ENCODE measurements around the gene RAB23.

DNA sequence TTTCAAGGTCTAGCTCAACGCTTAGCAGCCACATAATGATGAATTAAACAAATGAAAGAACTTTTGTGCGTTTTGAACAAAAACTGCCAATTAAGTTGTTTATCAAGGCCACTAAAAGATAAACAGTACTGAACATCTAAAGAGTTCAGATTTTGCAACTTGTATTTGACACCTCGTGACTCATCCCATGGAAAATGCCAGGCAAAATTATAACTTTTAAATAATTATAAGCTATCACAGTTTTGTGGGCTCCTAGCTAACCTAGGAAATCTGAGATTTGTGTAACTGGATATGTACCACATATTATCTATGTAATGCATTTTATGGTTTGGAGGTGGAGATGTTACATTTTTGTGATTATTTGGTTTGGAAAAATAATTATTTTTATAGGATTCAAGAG is 59.6 kb downstream of the RAB23 start:
- TF ChIP-seq, protein P1, sequence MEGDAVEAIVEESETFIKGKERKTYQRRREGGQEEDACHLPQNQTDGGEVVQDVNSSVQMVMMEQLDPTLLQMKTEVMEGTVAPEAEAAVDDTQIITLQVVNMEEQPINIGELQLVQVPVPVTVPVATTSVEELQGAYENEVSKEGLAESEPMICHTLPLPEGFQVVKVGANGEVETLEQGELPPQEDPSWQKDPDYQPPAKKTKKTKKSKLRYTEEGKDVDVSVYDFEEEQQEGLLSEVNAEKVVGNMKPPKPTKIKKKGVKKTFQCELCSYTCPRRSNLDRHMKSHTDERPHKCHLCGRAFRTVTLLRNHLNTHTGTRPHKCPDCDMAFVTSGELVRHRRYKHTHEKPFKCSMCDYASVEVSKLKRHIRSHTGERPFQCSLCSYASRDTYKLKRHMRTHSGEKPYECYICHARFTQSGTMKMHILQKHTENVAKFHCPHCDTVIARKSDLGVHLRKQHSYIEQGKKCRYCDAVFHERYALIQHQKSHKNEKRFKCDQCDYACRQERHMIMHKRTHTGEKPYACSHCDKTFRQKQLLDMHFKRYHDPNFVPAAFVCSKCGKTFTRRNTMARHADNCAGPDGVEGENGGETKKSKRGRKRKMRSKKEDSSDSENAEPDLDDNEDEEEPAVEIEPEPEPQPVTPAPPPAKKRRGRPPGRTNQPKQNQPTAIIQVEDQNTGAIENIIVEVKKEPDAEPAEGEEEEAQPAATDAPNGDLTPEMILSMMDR (IDR thresholded peaks at IDR 0.05; ENCODE audit: low read length): no peak
- TF ChIP-seq EZH2 (IDR thresholded peaks at IDR 0.05; ENCODE audit: borderline replicate concordance, low read length): no peak

Data from OCI-LY1 (cell line).